ENCODE data around the gene TNNI3. TPM values are rescaled to one million over a fixed set of nuclear protein-coding genes. Genes with fewer than 3 reads are reported as not detected.
A peak's percentile ranks its signal among the peaks of the same experiment; 100 is the strongest.

TNNI3 gene
- total RNA-seq, 1 donor from 2014 or later = not detected

- Mint-ChIP-seq H3K4me3 (ENCODE audit: unreplicated experiment) (peak overlapping the region; percentile 96), H3K27ac (ENCODE audit: unreplicated experiment) (peak overlapping the region; percentile 99), H3K9me3 (ENCODE audit: low read depth) (no peaks in the 10 kb centered on the region), H3K4me1 (ENCODE audit: low read depth) (peaks cover 35% of the 10 kb centered on the region), H3K36me3 (ENCODE audit: low read depth) (no peaks in the 10 kb centered on the region), H3K27me3 (ENCODE audit: low read depth) (peaks cover 11% of the 10 kb centered on the region)
- no peak for TF ChIP-seq CTCF (IDR thresholded peaks at IDR 0.05)
- DNase-seq (ENCODE audit: low spot score) = no peak
These were observed 39.0 kb downstream of the TNNI3 start for GRCh38 chr19:55118401-55118991.

GRCh38 chr19:55117663-55118391 lies 39.7 kb downstream of the TNNI3 start:
- Mint-ChIP-seq H3K36me3 (ENCODE audit: low read depth) (no peaks in the 10 kb centered on the region), H3K4me3 (ENCODE audit: unreplicated experiment) (peak overlapping the region; percentile 96), H3K27me3 (ENCODE audit: low read depth) (peaks cover 4% of the 10 kb centered on the region), H3K27ac (ENCODE audit: unreplicated experiment) (peak overlapping the region; percentile 99), H3K9me3 (ENCODE audit: low read depth) (no peaks in the 10 kb centered on the region), H3K4me1 (ENCODE audit: low read depth) (peaks cover 38% of the 10 kb centered on the region)
- peak; percentile 20 for TF ChIP-seq CTCF (IDR thresholded peaks at IDR 0.05)
- peak; percentile 99 for DNase-seq (ENCODE audit: low spot score)

GRCh38 chr19:55116859-55117662 lies 40.5 kb downstream of the TNNI3 start, which contains the start of gene PPP1R12C:
TSS of gene PPP1R12C (minus strand) at chr19:55117637. CDS start at chr19:55117543, 94 bp downstream.
- H3K36me3 Mint-ChIP-seq (ENCODE audit: low read depth) = no peaks in the 10 kb centered on the region
- H3K27me3 Mint-ChIP-seq (ENCODE audit: low read depth) = peaks cover 2% of the 10 kb centered on the region
- H3K4me1 Mint-ChIP-seq (ENCODE audit: low read depth) = peaks cover 38% of the 10 kb centered on the region
- DNase-seq (ENCODE audit: low spot score) = no peak
- H3K4me3 Mint-ChIP-seq (ENCODE audit: unreplicated experiment) = peak within 1 kb of the TSS; percentile 96
- no peaks in the 10 kb centered on the region for H3K9me3 Mint-ChIP-seq (ENCODE audit: low read depth)
- H3K27ac Mint-ChIP-seq (ENCODE audit: unreplicated experiment) = peak within 1 kb of the TSS; percentile 99
- no peak for TF ChIP-seq CTCF (IDR thresholded peaks at IDR 0.05)

GRCh38 chr19:55116232-55116858 lies 41.2 kb downstream of the TNNI3 start:
- Mint-ChIP-seq H3K27me3 (ENCODE audit: low read depth) (peaks cover 2% of the 10 kb centered on the region), H3K9me3 (ENCODE audit: low read depth) (no peaks in the 10 kb centered on the region), H3K27ac (ENCODE audit: unreplicated experiment) (peak overlapping the region; percentile 87), H3K4me1 (ENCODE audit: low read depth) (peaks cover 38% of the 10 kb centered on the region), H3K4me3 (ENCODE audit: unreplicated experiment) (peak overlapping the region; percentile 87), H3K36me3 (ENCODE audit: low read depth) (no peaks in the 10 kb centered on the region)
- no peak for TF ChIP-seq CTCF (IDR thresholded peaks at IDR 0.05)
- DNase-seq (ENCODE audit: low spot score) = no peak

Data from chondrocyte (in vitro differentiated cells).